HCT116 (cell line): Measurements from ENCODE around the gene ASB10. TPM values are rescaled to one million over a fixed set of nuclear protein-coding genes. Genes with fewer than 3 reads are reported as not detected.

Experiments used
- ATAC-seq: fragments of 200-7000 bp; cut with Tn5 transposase; 2 replicates; pipeline ENCODE4 v1.9.1; 2020; ENCODE audit warnings: mild to moderate bottlenecking, moderate library complexity
- BruUV-seq: library from RNA; stranded (reverse); fragments of 400-500 nt; replicated peaks from 2 replicates; lab custom pipeline; 2021; lab: Mats Ljungman, UMichigan
- CTCF ChIA-PET: fragments of 300-600 bp; sonication (Branson Sonifier 250); formaldehyde crosslinking; loops from one replicate; lab custom pipeline; 2021; ENCODE audit warnings: antibody characterized with exemption; lab: Charles Lee
- POLR2A ChIA-PET: fragments of 300-600, 350-600 bp; sonication (Branson Sonifier 250); formaldehyde crosslinking; loops from one replicate; lab custom pipeline; 2021; ENCODE audit warnings: antibody characterized with exemption; lab: Charles Lee
- RAD21 ChIA-PET, 2 experiments: fragments of 300-600 bp; sonication (Branson Sonifier 250); formaldehyde crosslinking; loops; one replicate each; lab custom pipeline; 2023; ENCODE audit warnings: low total read pairs in 2 of 2; ENCODE audit not compliant: uncharacterized antibody in 2 of 2, unreplicated experiment in 2 of 2, low non-redundant PET in 1 of 2; lab: Charles Lee
- DNase-seq: peaks from one replicate; pipeline ENCODE4 v3.0.0-alpha.2; 2010; ENCODE audit warnings: low read depth, low spot score
- H2AFZ ChIP-seq: fragments of 200-600 bp; shearing (Covaris generic), sonication (generic); 2 replicates; pipeline ENCODE4 v1.6.1; 2017; ENCODE audit warnings: low read depth, mixed run types, mixed read lengths, antibody characterized with exemption, low read length; ENCODE audit not compliant: poor library complexity, severe bottlenecking
- H3K27ac ChIP-seq: 2 replicates; pipeline ENCODE4 v1.5.1; 2012; ENCODE audit warnings: low read depth, low read length
- H3K27me3 ChIP-seq: fragments of 200-600 bp; sonication (generic); 2 replicates; pipeline ENCODE4 v1.6.1; 2016; ENCODE audit warnings: mixed run types, low read length, mixed read lengths; ENCODE audit not compliant: insufficient read depth
- H3K36me3 ChIP-seq, 2 experiments: fragments of 200-500 bp in 1 of 2; fragments of 200-600 bp in 1 of 2; sonication (Bioruptor generic) in 1 of 2; sonication (generic) in 1 of 2; 2 replicates each; pipeline versions ENCODE4 v1.5.1 to v1.6.1; 2014 to 2016; ENCODE audit warnings: low read length in 2 of 2, inconsistent platforms in 1 of 2, mixed read lengths in 1 of 2, mixed run types in 1 of 2; ENCODE audit not compliant: insufficient read depth in 2 of 2, control insufficient read depth in 1 of 2
- H3K4me1 ChIP-seq, 2 experiments: fragments of 200-600 bp in 1 of 2; sonication (generic) in 1 of 2; 2 replicates each; pipeline versions ENCODE4 v1.5.1 to v1.6.1; 2012 to 2017; ENCODE audit warnings: low read length in 2 of 2, inconsistent platforms in 1 of 2, mild to moderate bottlenecking in 1 of 2, mixed read lengths in 1 of 2, mixed run types in 1 of 2, moderate library complexity in 1 of 2; ENCODE audit not compliant: insufficient read depth in 2 of 2, control insufficient read depth in 1 of 2
- H3K4me2 ChIP-seq: fragments of 200-600 bp; sonication (generic); 2 replicates; pipeline ENCODE4 v1.6.1; 2017; ENCODE audit warnings: mixed run types, low read length, mixed read lengths
- H3K4me3 ChIP-seq, 2 experiments: fragments of 200-600 bp in 1 of 2; sonication (generic) in 1 of 2; replicated peaks in 1 of 2; 2 replicates each; pipeline ENCODE4 v1.5.1; 2011 to 2016; ENCODE audit warnings: low read length in 2 of 2, control low read depth in 1 of 2, low read depth in 1 of 2, mild to moderate bottlenecking in 1 of 2, mixed read lengths in 1 of 2, mixed run types in 1 of 2
- H3K79me2 ChIP-seq: fragments of 200-600 bp; sonication (generic); 2 replicates; pipeline ENCODE4 v1.6.1; 2017; ENCODE audit warnings: mild to moderate bottlenecking, mixed run types, low read length, moderate library complexity, mixed read lengths; ENCODE audit not compliant: insufficient read depth
- H3K9ac ChIP-seq: fragments of 200-600 bp; sonication (generic); 2 replicates; pipeline ENCODE4 v1.6.1; 2016; ENCODE audit warnings: low read length, mixed read lengths
- H3K9me2 ChIP-seq: fragments of 200-600 bp; sonication (generic), shearing (Covaris generic); 2 replicates; pipeline ENCODE4 v1.6.1; 2017; ENCODE audit warnings: mixed run types, mild to moderate bottlenecking, moderate library complexity; ENCODE audit not compliant: insufficient read depth
- H3K9me3 ChIP-seq, 2 experiments: fragments of 200-500 bp in 1 of 2; fragments of 200-600 bp in 1 of 2; sonication (Bioruptor generic) in 1 of 2; sonication (generic) in 1 of 2; 2 replicates each; pipeline ENCODE4 v1.6.1; 2014 to 2017; ENCODE audit warnings: low read length in 2 of 2, mixed read lengths in 2 of 2, inconsistent platforms in 1 of 2, low read depth in 1 of 2, mild to moderate bottlenecking in 1 of 2, mixed run types in 1 of 2, moderate library complexity in 1 of 2; ENCODE audit not compliant: control insufficient read depth in 1 of 2, insufficient read depth in 1 of 2
- H4K20me1 ChIP-seq: fragments of 200-600 bp; sonication (generic), shearing (Covaris generic); 2 replicates; pipeline ENCODE4 v1.6.1; 2017; ENCODE audit warnings: mixed run types, mild to moderate bottlenecking, moderate library complexity; ENCODE audit not compliant: insufficient read depth
- ATF3 ChIP-seq: IDR thresholded peaks from 2 replicates; pipeline ENCODE4 v1.6.1; 2012
- CBX3 ChIP-seq: IDR thresholded peaks from 2 replicates; pipeline ENCODE4 v1.6.1; 2012; ENCODE audit warnings: low read depth
- EZH2 ChIP-seq: fragments of 200-600 bp; sonication (generic); IDR thresholded peaks from 2 replicates; pipeline ENCODE4 v1.6.1; 2017; ENCODE audit warnings: antibody characterized with exemption, mixed run types
- EZH2phosphoT487 ChIP-seq: fragments of 200-600 bp; IDR thresholded peaks from 2 replicates; pipeline ENCODE4 v1.6.1; 2018; ENCODE audit warnings: antibody characterized with exemption, borderline replicate concordance
- RAD21 ChIP-seq: IDR thresholded peaks from 2 replicates; pipeline ENCODE4 v1.6.1; 2012; ENCODE audit warnings: low read depth, mild to moderate bottlenecking
- REST ChIP-seq: IDR thresholded peaks from 2 replicates; pipeline ENCODE4 v1.6.1; 2012; ENCODE audit warnings: low read depth
- SP1 ChIP-seq: IDR thresholded peaks from 2 replicates; pipeline ENCODE4 v1.6.1; 2012; ENCODE audit warnings: low read depth
- TCF7L2 ChIP-seq: IDR thresholded peaks from 2 replicates; pipeline ENCODE4 v1.7.0; 2011; ENCODE audit warnings: borderline replicate concordance, inconsistent platforms; ENCODE audit not compliant: insufficient read depth, insufficient read length; ENCODE audit errors: extremely low read depth
- ZBTB33 ChIP-seq: IDR thresholded peaks from 2 replicates; pipeline ENCODE4 v1.6.1; 2011; ENCODE audit warnings: mild to moderate bottlenecking, low read length, moderate library complexity; ENCODE audit not compliant: insufficient replicate concordance; ENCODE audit errors: extremely low read depth
- intact Hi-C: fragments of 100-400 bp; cut with micrococcal nuclease; formaldehyde crosslinking; loops from 2 replicates; pipeline ENCODE4 v1.10.0; 2022
- total RNA-seq: library from RNA; stranded (reverse); gene quantifications from one replicate; pipeline ENCODE4 v1.2.1, GENCODE V29; 2021; ENCODE audit not compliant: unreplicated experiment

The ASB10 gene
- total RNA-seq, 1 experiment from 2014 or later: not detected

- no TSS peak for BruUV-seq
- H3K9me3 ChIP-seq: no peaks in the 10 kb centered on the region
- H4K20me1 ChIP-seq: no peaks in the 10 kb centered on the region
- ATAC-seq (no peak), DNase-seq (no peak)
- H3K27me3 ChIP-seq: no peaks in the 10 kb centered on the region
- no peak overlapping the region for H3K27ac ChIP-seq
- H3K4me3 ChIP-seq: no peak overlapping the region
- H3K79me2 ChIP-seq: peaks cover 33% of the 10 kb centered on the region
- ChIA-PET CTCF (interaction anchor here (1.0 kb wide), 1 partner anchor 9 kb away, joined by 3 read pairs; the partner anchor contains the start of gene ABCF2), POLR2A (no interaction called here), RAD21 (no interaction called here)
- intact Hi-C loops: no loop called here
- H3K36me3 ChIP-seq: peaks cover 18 to 29% of the 10 kb centered on the region in 2 experiments
- TF ChIP-seq CBX3 (no peak), EZH2 (no peak), ZBTB33 (no peak), SP1 (no peak), RAD21 (no peak), REST (no peak), EZH2phosphoT487 (no peak), ATF3 (no peak), TCF7L2 (no peak)
- peaks cover 10 to 26% of the 10 kb centered on the region in 2 experiments for H3K4me1 ChIP-seq
- no peak overlapping the region for H2AFZ ChIP-seq
- H3K9ac ChIP-seq: no peak overlapping the region
- H3K4me2 ChIP-seq: no peak overlapping the region
- H3K9me2 ChIP-seq: no peaks in the 10 kb centered on the region
These were observed 49.4 kb upstream of the ASB10 start for GRCh38 chr7:151236406-151236805.
